DND-41 (cell line): ENCODE data around the gene CC2D2B.

ENCODE experiments used
- CTCF ChIP-seq: IDR thresholded peaks from 2 replicates; pipeline ENCODE4 v1.5.1; 2012; ENCODE audit warnings: borderline replicate concordance, low read length, moderate library complexity, mild to moderate bottlenecking; ENCODE audit not compliant: poor library complexity, severe bottlenecking; ENCODE audit errors: extremely low read depth
- EZH2 ChIP-seq: IDR thresholded peaks from 3 replicates; pipeline ENCODE4 v1.6.1; 2012; ENCODE audit warnings: borderline replicate concordance, low read depth, mild to moderate bottlenecking, moderate library complexity, low read length, inconsistent platforms; ENCODE audit not compliant: severe bottlenecking

GRCh38 chr10:95866467-95866842 is 41.3 kb upstream of the CC2D2B start:
- TF ChIP-seq CTCF (no peak), EZH2 (no peak)
